PC-3 (cell line): Measurements from ENCODE around the gene CHD6. TPM values are rescaled to one million over a fixed set of nuclear protein-coding genes. Genes with fewer than 3 reads are reported as not detected.

ENCODE experiments used
- ATAC-seq: fragments of 200-7000 bp; cut with Tn5 transposase; 2 replicates; pipeline ENCODE4 v1.9.1; 2020; ENCODE audit warnings: mild to moderate bottlenecking, moderate library complexity
- BruUV-seq: library from RNA; stranded (reverse); fragments of 400-500 nt; replicated peaks from 2 replicates; lab custom pipeline; 2021; lab: Mats Ljungman, UMichigan
- CTCF ChIA-PET: fragments of 300-600 bp; sonication (Branson Sonifier 250); formaldehyde crosslinking; loops from one replicate; lab custom pipeline; 2022; ENCODE audit warnings: antibody characterized with exemption; lab: Charles Lee
- POLR2A ChIA-PET: fragments of 300-600 bp; sonication (Branson Sonifier 250); formaldehyde crosslinking; loops from one replicate; lab custom pipeline; 2022; ENCODE audit warnings: antibody characterized with exemption; ENCODE audit not compliant: unreplicated experiment; lab: Charles Lee
- DNase-seq: peaks from one replicate; pipeline ENCODE4 v3.0.0-alpha.2; 2015
- H2AFZ ChIP-seq: fragments of 300-600 bp; sonication (generic); 2 replicates; pipeline ENCODE4 v1.6.0; 2016; ENCODE audit warnings: antibody characterized with exemption, low read length
- H3F3A ChIP-seq: fragments of 300-600 bp; sonication (generic); one replicate; pipeline ENCODE4 v1.6.0; 2017; ENCODE audit warnings: antibody characterized with exemption, low read length, control low read depth, mild to moderate bottlenecking; ENCODE audit not compliant: unreplicated experiment
- H3K27ac ChIP-seq: fragments of 300-600 bp; sonication (generic); 2 replicates; pipeline ENCODE4 v1.5.1; 2016; ENCODE audit warnings: mild to moderate bottlenecking, low read length
- H3K27me3 ChIP-seq: fragments of 300-600 bp; sonication (generic); 2 replicates; pipeline ENCODE4 v1.6.1; 2016; ENCODE audit warnings: low read length, mixed read lengths
- H3K36me3 ChIP-seq: fragments of 300-600 bp; sonication (generic); 2 replicates; pipeline ENCODE4 v1.6.1; 2016; ENCODE audit warnings: low read depth, mixed run types, low read length, mixed read lengths
- H3K4me1 ChIP-seq: fragments of 300-600 bp; sonication (generic); 2 replicates; pipeline ENCODE4 v1.5.1; 2016; ENCODE audit warnings: low read length; ENCODE audit not compliant: insufficient read depth
- H3K4me2 ChIP-seq: fragments of 300-600 bp; sonication (generic); 2 replicates; pipeline ENCODE4 v1.6.0; 2016; ENCODE audit warnings: low read length
- H3K4me3 ChIP-seq: fragments of 300-600 bp; sonication (generic); 2 replicates; pipeline ENCODE4 v1.5.1; 2016; ENCODE audit warnings: mild to moderate bottlenecking, low read length, mixed read lengths
- H3K79me2 ChIP-seq: fragments of 300-600 bp; sonication (generic); 2 replicates; pipeline ENCODE4 v1.6.1; 2017; ENCODE audit warnings: low read length, mixed read lengths
- H3K9ac ChIP-seq: fragments of 300-600 bp; sonication (generic); 2 replicates; pipeline ENCODE4 v1.6.0; 2016; ENCODE audit warnings: mild to moderate bottlenecking, low read length
- H3K9me2 ChIP-seq: fragments of 300-600 bp; sonication (generic); replicated peaks from 2 replicates; pipeline ENCODE4 v1.6.1; 2016; ENCODE audit warnings: mixed run types, low read length, mixed read lengths
- H3K9me3 ChIP-seq: fragments of 300-600 bp; sonication (generic); 2 replicates; pipeline ENCODE4 v1.6.1; 2016; ENCODE audit warnings: low read length, mixed read lengths
- H4K20me1 ChIP-seq: fragments of 300-600 bp; sonication (generic); 2 replicates; pipeline ENCODE4 v1.6.1; 2016; ENCODE audit warnings: low read length, mixed read lengths
- EZH2 ChIP-seq: fragments of 300-600 bp; sonication (generic); IDR thresholded peaks from one replicate; pipeline ENCODE4 v1.6.1; 2017; ENCODE audit warnings: antibody characterized with exemption, mild to moderate bottlenecking, low read length; ENCODE audit not compliant: unreplicated experiment
- EZH2phosphoT487 ChIP-seq: fragments of 300-600 bp; sonication (generic); IDR thresholded peaks from 2 replicates; pipeline ENCODE4 v1.6.1; 2018; ENCODE audit warnings: mild to moderate bottlenecking, antibody characterized with exemption, low read length, borderline replicate concordance
- intact Hi-C: fragments of 100-400 bp; cut with micrococcal nuclease; formaldehyde crosslinking; loops from 2 replicates; pipeline ENCODE4 v1.9.0; 2023
- total RNA-seq: library from RNA; depleted of rRNA; stranded (reverse); fragments of >200 nt; gene quantifications from 2 replicates; pipeline ENCODE4 v1.2.3, GENCODE V29; 2014
- TF ChIP-seq, protein P1 (sequence below): fragments of 300-600 bp; sonication (generic); conservative IDR thresholded peaks from 2 replicates; pipeline ENCODE4 v1.5.1; 2017; ENCODE audit warnings: antibody characterized with exemption, low read depth, mild to moderate bottlenecking, low read length

The CHD6 gene
- total RNA-seq, 1 experiment from 2014 or later: 19.5 TPM

GRCh38 chr20:41483553-41483930 lies 134.6 kb downstream of the CHD6 start:
- H3K27ac ChIP-seq: no peak overlapping the region
- no peaks in the 10 kb centered on the region for H3K79me2 ChIP-seq
- no peak overlapping the region for H3K9ac ChIP-seq
- H3K4me1 ChIP-seq: peaks cover 18% of the 10 kb centered on the region
- no TSS peak for BruUV-seq
- H3K9me3 ChIP-seq: no peaks in the 10 kb centered on the region
- TF ChIP-seq EZH2phosphoT487 (no peak), EZH2 (no peak)
- TF ChIP-seq, protein P1, sequence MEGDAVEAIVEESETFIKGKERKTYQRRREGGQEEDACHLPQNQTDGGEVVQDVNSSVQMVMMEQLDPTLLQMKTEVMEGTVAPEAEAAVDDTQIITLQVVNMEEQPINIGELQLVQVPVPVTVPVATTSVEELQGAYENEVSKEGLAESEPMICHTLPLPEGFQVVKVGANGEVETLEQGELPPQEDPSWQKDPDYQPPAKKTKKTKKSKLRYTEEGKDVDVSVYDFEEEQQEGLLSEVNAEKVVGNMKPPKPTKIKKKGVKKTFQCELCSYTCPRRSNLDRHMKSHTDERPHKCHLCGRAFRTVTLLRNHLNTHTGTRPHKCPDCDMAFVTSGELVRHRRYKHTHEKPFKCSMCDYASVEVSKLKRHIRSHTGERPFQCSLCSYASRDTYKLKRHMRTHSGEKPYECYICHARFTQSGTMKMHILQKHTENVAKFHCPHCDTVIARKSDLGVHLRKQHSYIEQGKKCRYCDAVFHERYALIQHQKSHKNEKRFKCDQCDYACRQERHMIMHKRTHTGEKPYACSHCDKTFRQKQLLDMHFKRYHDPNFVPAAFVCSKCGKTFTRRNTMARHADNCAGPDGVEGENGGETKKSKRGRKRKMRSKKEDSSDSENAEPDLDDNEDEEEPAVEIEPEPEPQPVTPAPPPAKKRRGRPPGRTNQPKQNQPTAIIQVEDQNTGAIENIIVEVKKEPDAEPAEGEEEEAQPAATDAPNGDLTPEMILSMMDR: no peak
- no peaks in the 10 kb centered on the region for H4K20me1 ChIP-seq
- POLR2A ChIA-PET: no interaction called here
- intact Hi-C loops: loop anchor here (5.0 kb wide), 1 partner anchor 134 kb away; the partner anchor contains the start of gene CHD6
- no peaks in the 10 kb centered on the region for H3K27me3 ChIP-seq
- no peaks in the 10 kb centered on the region for H3F3A ChIP-seq
- H3K36me3 ChIP-seq: peaks cover 38% of the 10 kb centered on the region; the same call in 1 of the 2 replicates
- no peaks in the 10 kb centered on the region for H3K9me2 ChIP-seq
- no peak overlapping the region for H3K4me3 ChIP-seq
- no peak overlapping the region for H2AFZ ChIP-seq
- DNase-seq (peak; percentile 23), ATAC-seq (peak; percentile 72)
- H3K4me2 ChIP-seq: no peak overlapping the region
- CTCF ChIA-PET: no interaction called here

DNA sequence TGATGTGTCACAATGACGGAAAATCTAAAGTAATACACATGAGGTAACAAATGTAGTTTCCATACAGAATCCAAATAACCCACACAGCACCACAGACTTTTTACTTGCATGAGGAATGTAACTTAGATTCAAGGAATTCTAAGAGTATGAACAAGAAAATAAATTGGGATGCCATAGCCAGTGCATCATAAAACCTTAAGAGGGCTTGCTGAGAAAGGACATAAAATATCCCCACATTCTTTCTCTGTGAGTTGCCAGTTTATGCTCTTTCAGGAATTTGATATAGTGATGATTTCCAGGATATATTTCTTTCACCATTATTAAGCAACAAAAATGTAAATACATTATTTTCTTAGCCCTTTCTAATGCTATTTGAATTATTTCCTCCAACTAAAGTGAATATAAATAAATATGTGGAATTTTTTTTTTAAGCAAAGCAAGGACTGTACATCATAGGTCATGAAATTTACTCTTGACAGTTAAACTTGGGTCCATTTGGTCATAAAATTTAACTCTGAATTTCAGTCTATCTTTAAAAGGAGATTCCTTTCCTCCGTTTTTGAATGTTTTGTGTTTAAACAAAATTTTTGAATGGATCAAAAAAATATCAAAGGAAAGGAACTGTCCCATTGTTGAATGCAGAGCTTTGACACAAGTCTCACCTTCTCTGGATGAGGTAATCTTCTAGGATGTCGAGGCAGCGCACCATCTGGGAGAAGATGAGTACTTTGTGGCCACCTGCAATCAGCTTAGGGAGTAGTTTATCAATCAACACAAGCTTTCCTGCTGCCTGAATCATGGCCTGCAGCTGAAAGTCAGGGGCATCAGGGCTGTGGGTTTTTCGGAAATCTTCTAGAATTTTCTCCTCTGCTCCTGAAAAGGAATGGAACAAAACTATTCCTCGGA lies 135.3 kb downstream of the CHD6 start:
- Histone ChIP-seq H3K9me2 (no peaks in the 10 kb centered on the region), H2AFZ (no peak overlapping the region), H3K9ac (no peak overlapping the region), H3K4me3 (no peak overlapping the region), H3K4me2 (no peak overlapping the region), H3K4me1 (peaks cover 18% of the 10 kb centered on the region), H3K27me3 (no peaks in the 10 kb centered on the region), H3K27ac (no peak overlapping the region), H4K20me1 (no peaks in the 10 kb centered on the region), H3K9me3 (no peaks in the 10 kb centered on the region), H3F3A (no peaks in the 10 kb centered on the region), H3K79me2 (no peaks in the 10 kb centered on the region), H3K36me3 (peaks cover 33% of the 10 kb centered on the region; the same call in 1 of the 2 replicates)
- POLR2A ChIA-PET: no interaction called here
- TF ChIP-seq EZH2phosphoT487: no peak
- DNase-seq: peak; percentile 62
- ATAC-seq: peak; percentile 79
- intact Hi-C loops: loop anchor here (5.0 kb wide), 1 partner anchor 134 kb away; the partner anchor contains the start of gene CHD6
- CTCF ChIA-PET: no interaction called here
- no TSS peak for BruUV-seq

GRCh38 chr20:41480054-41480770 lies 138.0 kb downstream of the CHD6 start:
- no peak for TF ChIP-seq EZH2phosphoT487
- TF ChIP-seq EZH2: no peak
- TF ChIP-seq, protein P1: no peak
- ChIA-PET CTCF (no interaction called here), POLR2A (no interaction called here)
- DNase-seq (no peak), ATAC-seq (no peak)
- H4K20me1 ChIP-seq: no peaks in the 10 kb centered on the region
- no peaks in the 10 kb centered on the region for H3K27me3 ChIP-seq
- no TSS peak for BruUV-seq
- H3K36me3 ChIP-seq: peaks cover 22% of the 10 kb centered on the region; the same call in 1 of the 2 replicates
- no peaks in the 10 kb centered on the region for H3F3A ChIP-seq
- H3K27ac ChIP-seq: no peak overlapping the region
- H3K79me2 ChIP-seq: no peaks in the 10 kb centered on the region
- H3K4me1 ChIP-seq: peaks cover 28% of the 10 kb centered on the region
- no peak overlapping the region for H3K9ac ChIP-seq
- H2AFZ ChIP-seq: no peak overlapping the region
- no peak overlapping the region for H3K4me2 ChIP-seq
- intact Hi-C loops: loop anchor here (5.0 kb wide), 1 partner anchor 137 kb away; the partner anchor contains the start of gene CHD6
- H3K4me3 ChIP-seq: no peak overlapping the region
- no peaks in the 10 kb centered on the region for H3K9me2 ChIP-seq
- no peaks in the 10 kb centered on the region for H3K9me3 ChIP-seq
